WERI-Rb-1 (cell line): ENCODE measurements around the gene RNU1-1.
"Not testable (repeated sequence)": the region's sequence is repeated elsewhere in the genome, so short reads cannot be mapped to it uniquely, and the experiment has no call there.

Experiments used
- DNase-seq: peaks from one replicate; pipeline ENCODE4 v3.0.0-alpha.2; 2020
- H3K27ac ChIP-seq: fragments of 250-450 bp; sonication (Bioruptor Pico); 2 replicates; pipeline ENCODE4 v1.5.1; 2020; ENCODE audit warnings: mild to moderate bottlenecking, moderate library complexity
- H3K27me3 ChIP-seq: fragments of 250-450 bp; sonication (Bioruptor Pico); 2 replicates; pipeline ENCODE4 v1.5.1; 2021; ENCODE audit warnings: mild to moderate bottlenecking, low read depth, moderate library complexity; ENCODE audit not compliant: insufficient read depth, severe bottlenecking
- H3K36me3 ChIP-seq: fragments of 250-450 bp; sonication (Bioruptor Pico); 2 replicates; pipeline ENCODE4 v1.5.1; 2020; ENCODE audit warnings: mild to moderate bottlenecking, moderate library complexity
- H3K4me3 ChIP-seq: 2 replicates; pipeline ENCODE4 v1.5.1; 2011; ENCODE audit warnings: low read depth, mild to moderate bottlenecking, control low read depth, low read length
- H3K9me3 ChIP-seq: fragments of 250-450 bp; sonication (Bioruptor Pico); 2 replicates; pipeline ENCODE4 v1.5.1; 2021; ENCODE audit warnings: mild to moderate bottlenecking, moderate library complexity; ENCODE audit not compliant: severe bottlenecking
- CTCF ChIP-seq: IDR thresholded peaks from 2 replicates; pipeline ENCODE4 v1.5.1; 2011; ENCODE audit warnings: low read depth, mild to moderate bottlenecking, control low read depth, inconsistent platforms, low read length

Gene RNU1-1

GRCh38 chr1:16535487-16535886, 21.4 kb upstream of the RNU1-1 start:
- DNase-seq, H3K27ac ChIP-seq, H3K9me3 ChIP-seq, H3K4me3 ChIP-seq, H3K27me3 ChIP-seq, H3K36me3 ChIP-seq: not testable (repeated sequence)

- not testable (repeated sequence) for H3K9me3 ChIP-seq, DNase-seq, H3K36me3 ChIP-seq, H3K27ac ChIP-seq, H3K27me3 ChIP-seq, H3K4me3 ChIP-seq
These were observed 20.9 kb upstream of the RNU1-1 start for GRCh38 chr1:16534829-16535456.

- not testable (repeated sequence) for H3K9me3 ChIP-seq, H3K36me3 ChIP-seq, H3K27me3 ChIP-seq, DNase-seq, H3K27ac ChIP-seq, H3K4me3 ChIP-seq
These were observed 20.2 kb upstream of the RNU1-1 start for GRCh38 chr1:16534239-16534828.

- not testable (repeated sequence) for H3K9me3 ChIP-seq, H3K4me3 ChIP-seq
These were observed 18.3 kb upstream of the RNU1-1 start for GRCh38 chr1:16532235-16532991.

GRCh38 chr1:16528338-16528737, 14.3 kb upstream of the RNU1-1 start:
- not testable (repeated sequence) for H3K9me3 ChIP-seq, H3K4me3 ChIP-seq, DNase-seq, H3K36me3 ChIP-seq, H3K27me3 ChIP-seq, H3K27ac ChIP-seq

More at GRCh38 chr1:16532235-16532991, 18.3 kb upstream of the RNU1-1 start:
- H3K27ac ChIP-seq, H3K27me3 ChIP-seq, H3K36me3 ChIP-seq, DNase-seq: not testable (repeated sequence)

- DNase-seq, H3K9me3 ChIP-seq, H3K27ac ChIP-seq, H3K27me3 ChIP-seq, H3K36me3 ChIP-seq, H3K4me3 ChIP-seq: not testable (repeated sequence)
These were observed 11.7 kb upstream of the RNU1-1 start for GRCh38 chr1:16525769-16526168.

GRCh38 chr1:16521679-16522078, 7.6 kb upstream of the RNU1-1 start:
- H3K4me3 ChIP-seq, H3K27ac ChIP-seq, DNase-seq, H3K36me3 ChIP-seq, H3K9me3 ChIP-seq, H3K27me3 ChIP-seq: not testable (repeated sequence)

- no peak for DNase-seq
- Histone ChIP-seq H3K27me3 (no peaks in the 10 kb centered on the region), H3K4me3 (no peak overlapping the region), H3K27ac (no peak overlapping the region), H3K36me3 (no peaks in the 10 kb centered on the region), H3K9me3 (no peaks in the 10 kb centered on the region)
- TF ChIP-seq CTCF = no peak
These were observed 7.2 kb upstream of the RNU1-1 start for GRCh38 chr1:16521288-16521583.

GRCh38 chr1:16520435-16521287, 6.6 kb upstream of the RNU1-1 start:
- not testable (repeated sequence) for H3K27ac ChIP-seq, DNase-seq, H3K36me3 ChIP-seq, H3K9me3 ChIP-seq, H3K4me3 ChIP-seq, H3K27me3 ChIP-seq

- DNase-seq, H3K36me3 ChIP-seq, H3K9me3 ChIP-seq, H3K4me3 ChIP-seq, H3K27ac ChIP-seq, H3K27me3 ChIP-seq: not testable (repeated sequence)
These were observed 5.3 kb upstream of the RNU1-1 start for GRCh38 chr1:16519255-16519951.

- H3K27ac ChIP-seq, H3K4me3 ChIP-seq, H3K27me3 ChIP-seq, DNase-seq, H3K9me3 ChIP-seq, H3K36me3 ChIP-seq: not testable (repeated sequence)
These were observed 4.8 kb upstream of the RNU1-1 start for GRCh38 chr1:16518913-16519254.

- DNase-seq, H3K4me3 ChIP-seq, H3K27ac ChIP-seq, H3K27me3 ChIP-seq, H3K9me3 ChIP-seq, H3K36me3 ChIP-seq: not testable (repeated sequence)
These were observed 2.8 kb upstream of the RNU1-1 start for GRCh38 chr1:16516694-16517410.
